SK-N-SH (cell line): ENCODE results near the gene TCF12.

Experiments used
- CTCF ChIP-seq: fragments of 200-600 bp; sonication (generic); IDR thresholded peaks from 2 replicates; pipeline ENCODE4 v1.6.1; 2017; ENCODE audit warnings: antibody characterized with exemption, mild to moderate bottlenecking, moderate library complexity
- EP300 ChIP-seq, 2 experiments: IDR thresholded peaks; 2 replicates each; pipeline versions ENCODE4 v1.4.0 to v1.6.1; 2012; ENCODE audit warnings: borderline replicate concordance in 1 of 2, low read depth in 1 of 2, low read length in 1 of 2
- EZH2phosphoT487 ChIP-seq: fragments of 200-600 bp; sonication (generic); IDR thresholded peaks from 2 replicates; pipeline ENCODE4 v1.6.1; 2017; ENCODE audit warnings: low read depth, mixed run types, mild to moderate bottlenecking, antibody characterized with exemption, moderate library complexity, borderline replicate concordance
- FOXJ3 ChIP-seq: sonication (generic); formaldehyde crosslinking; IDR thresholded peaks from 2 replicates; pipeline ENCODE4 v1.5.1; 2020; ENCODE audit warnings: mild to moderate bottlenecking, missing genetic modification reagents
- GATA2 ChIP-seq: sonication (generic); formaldehyde crosslinking; IDR thresholded peaks from 2 replicates; pipeline ENCODE4 v1.5.0; 2020; ENCODE audit warnings: mild to moderate bottlenecking, missing genetic modification reagents
- IRF3 ChIP-seq: fragments of 150-350 bp; IDR thresholded peaks from 2 replicates; pipeline ENCODE4 v1.6.1; 2016; ENCODE audit warnings: mild to moderate bottlenecking, low read depth, low read length
- JUND ChIP-seq: IDR thresholded peaks from 2 replicates; pipeline ENCODE4 v1.4.0; 2012
- MXI1 ChIP-seq: IDR thresholded peaks from 2 replicates; pipeline ENCODE4 v1.6.1; 2012; ENCODE audit warnings: mild to moderate bottlenecking, low read depth, low read length, improper control_type of control experiment
- RXRA ChIP-seq: IDR thresholded peaks from 2 replicates; pipeline ENCODE4 v1.4.0; 2012; ENCODE audit warnings: low read depth, mild to moderate bottlenecking, borderline replicate concordance
- SMC3 ChIP-seq: IDR thresholded peaks from 2 replicates; pipeline ENCODE4 v1.6.1; 2012; ENCODE audit warnings: low read depth, low read length, improper control_type of control experiment
- TEAD4 ChIP-seq: IDR thresholded peaks from 2 replicates; pipeline ENCODE4 v1.4.0; 2012; ENCODE audit warnings: mild to moderate bottlenecking, borderline replicate concordance; ENCODE audit not compliant: insufficient read depth
- TF ChIP-seq, protein P1 (sequence below): IDR thresholded peaks from 2 replicates; pipeline ENCODE4 v1.4.0; 2012; ENCODE audit warnings: low read depth
- TF ChIP-seq, protein P2 (sequence below): fragments of 150-350 bp; IDR thresholded peaks from 2 replicates; pipeline ENCODE4 v1.6.1; 2017; ENCODE audit warnings: antibody characterized with exemption, low read length, low read depth, borderline replicate concordance

DNA sequence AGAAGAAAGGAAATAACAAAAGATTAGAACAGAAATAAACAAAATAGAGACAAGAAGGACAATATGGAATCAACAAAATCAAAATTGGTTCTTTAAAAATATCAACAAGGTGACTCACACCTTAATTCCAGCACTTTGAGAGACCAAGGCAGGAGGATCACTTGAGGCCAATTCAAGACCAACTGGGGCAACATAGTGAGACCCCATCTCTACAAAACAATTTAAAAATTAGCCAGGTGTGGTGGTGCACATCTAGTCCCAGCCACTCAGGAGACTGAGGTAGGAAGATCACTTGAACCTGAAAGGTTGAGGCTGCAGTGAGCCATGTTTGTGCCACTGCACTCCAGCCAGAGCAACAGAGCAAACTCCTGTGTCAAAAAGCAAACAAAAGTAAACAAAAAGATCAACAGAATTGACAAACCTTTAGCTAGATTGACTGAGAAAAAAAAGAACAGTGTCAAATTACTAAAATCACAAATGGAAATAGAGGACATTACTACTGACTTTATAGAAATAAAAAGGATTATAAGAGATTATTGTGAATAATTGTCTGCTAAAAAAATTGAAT lies 267.1 kb downstream of the TCF12 start:
- TF ChIP-seq RXRA (no peak), JUND (no peak), SMC3 (no peak), CTCF (no peak), TEAD4 (no peak), EP300 (IDR thresholded peaks at IDR 0.05; ENCODE audit: borderline replicate concordance in 1 of 2, low read depth in 1 of 2, low read length in 1 of 2) (no peak), FOXJ3 (CRISPR knock-in tag) (no peak), GATA2 (CRISPR knock-in tag) (no peak), IRF3 (no peak), MXI1 (no peak), EZH2phosphoT487 (no peak)
- TF ChIP-seq, protein P1, sequence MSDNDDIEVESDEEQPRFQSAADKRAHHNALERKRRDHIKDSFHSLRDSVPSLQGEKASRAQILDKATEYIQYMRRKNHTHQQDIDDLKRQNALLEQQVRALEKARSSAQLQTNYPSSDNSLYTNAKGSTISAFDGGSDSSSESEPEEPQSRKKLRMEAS: no peak
- TF ChIP-seq, protein P2, sequence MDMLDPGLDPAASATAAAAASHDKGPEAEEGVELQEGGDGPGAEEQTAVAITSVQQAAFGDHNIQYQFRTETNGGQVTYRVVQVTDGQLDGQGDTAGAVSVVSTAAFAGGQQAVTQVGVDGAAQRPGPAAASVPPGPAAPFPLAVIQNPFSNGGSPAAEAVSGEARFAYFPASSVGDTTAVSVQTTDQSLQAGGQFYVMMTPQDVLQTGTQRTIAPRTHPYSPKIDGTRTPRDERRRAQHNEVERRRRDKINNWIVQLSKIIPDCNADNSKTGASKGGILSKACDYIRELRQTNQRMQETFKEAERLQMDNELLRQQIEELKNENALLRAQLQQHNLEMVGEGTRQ: no peak
